ENCODE results near the gene SHISA9. TPM values are rescaled to one million over a fixed set of nuclear protein-coding genes. Genes with fewer than 3 reads are reported as not detected.

Gene SHISA9
- total RNA-seq, 1 experiment from 2014 or later: 0.29 TPM

GRCh38 chr16:12868169-12868568 is 33.2 kb upstream of the SHISA9 start:
- no peaks in the 10 kb centered on the region for H3K27me3 ChIP-seq (replicated peaks; ENCODE audit: control insufficient read depth, insufficient read depth, low read length)
- intact Hi-C loops (cut with micrococcal nuclease; ENCODE audit: unreplicated experiment): no loop called here
- H3K4me1 ChIP-seq: no peaks in the 10 kb centered on the region
- no peaks in the 10 kb centered on the region for H3K36me3 ChIP-seq (ENCODE audit: control insufficient read depth, insufficient read depth, low read length)
- DNase-seq: no peak
- no peaks in the 10 kb centered on the region for H3K4me1 Mint-ChIP-seq (ENCODE audit: low read depth, unreplicated experiment)
- ChIA-PET CTCF (no interaction called here), POLR2A (no interaction called here)
- no TSS peak for BruUV-seq (replicated peaks)
- no peaks in the 10 kb centered on the region for H3K9me3 Mint-ChIP-seq (ENCODE audit: unreplicated experiment)
- no peak overlapping the region for H3K4me3 ChIP-seq (ENCODE audit: low read depth, low read length)
- H3K9me3 ChIP-seq: no peaks in the 10 kb centered on the region
- no peak overlapping the region for H3K4me3 Mint-ChIP-seq (ENCODE audit: unreplicated experiment)
- no peaks in the 10 kb centered on the region for H3K36me3 Mint-ChIP-seq (ENCODE audit: insufficient read depth, unreplicated experiment)
- H3K27me3 Mint-ChIP-seq (ENCODE audit: insufficient read depth, unreplicated experiment): peaks cover 8% of the 10 kb centered on the region
- H3K27ac Mint-ChIP-seq (ENCODE audit: unreplicated experiment): no peak overlapping the region
- no peak for TF ChIP-seq CTCF (IDR thresholded peaks at IDR 0.05; ENCODE audit: insufficient read depth in 1 of 2, low read depth in 1 of 2, low read length in 1 of 2, severe bottlenecking in 1 of 2, unreplicated experiment in 1 of 2)

GRCh38 chr16:12868788-12869187 is 32.6 kb upstream of the SHISA9 start:
- H3K4me3 ChIP-seq (ENCODE audit: low read depth, low read length): no peak overlapping the region
- intact Hi-C loops (cut with micrococcal nuclease; ENCODE audit: unreplicated experiment): no loop called here
- no peaks in the 10 kb centered on the region for H3K9me3 Mint-ChIP-seq (ENCODE audit: unreplicated experiment)
- ChIA-PET POLR2A (no interaction called here), CTCF (no interaction called here)
- DNase-seq: no peak
- no peaks in the 10 kb centered on the region for H3K4me1 Mint-ChIP-seq (ENCODE audit: low read depth, unreplicated experiment)
- H3K9me3 ChIP-seq: no peaks in the 10 kb centered on the region
- no peaks in the 10 kb centered on the region for H3K27me3 ChIP-seq (replicated peaks; ENCODE audit: control insufficient read depth, insufficient read depth, low read length)
- no peak overlapping the region for H3K27ac Mint-ChIP-seq (ENCODE audit: unreplicated experiment)
- no peak overlapping the region for H3K4me3 Mint-ChIP-seq (ENCODE audit: unreplicated experiment)
- no peaks in the 10 kb centered on the region for H3K36me3 ChIP-seq (ENCODE audit: control insufficient read depth, insufficient read depth, low read length)
- no peaks in the 10 kb centered on the region for H3K36me3 Mint-ChIP-seq (ENCODE audit: insufficient read depth, unreplicated experiment)
- peaks cover 8% of the 10 kb centered on the region for H3K27me3 Mint-ChIP-seq (ENCODE audit: insufficient read depth, unreplicated experiment)
- no TSS peak for BruUV-seq (replicated peaks)
- no peak for TF ChIP-seq CTCF (IDR thresholded peaks at IDR 0.05; ENCODE audit: insufficient read depth in 1 of 2, low read depth in 1 of 2, low read length in 1 of 2, severe bottlenecking in 1 of 2, unreplicated experiment in 1 of 2)
- no peaks in the 10 kb centered on the region for H3K4me1 ChIP-seq

- ChIA-PET CTCF (no interaction called here), POLR2A (no interaction called here)
- Histone ChIP-seq H3K36me3 (ENCODE audit: control insufficient read depth, insufficient read depth, low read length) (no peaks in the 10 kb centered on the region), H3K27me3 (replicated peaks; ENCODE audit: control insufficient read depth, insufficient read depth, low read length) (no peaks in the 10 kb centered on the region), H3K4me3 (ENCODE audit: low read depth, low read length) (no peak overlapping the region), H3K9me3 (no peaks in the 10 kb centered on the region), H3K4me1 (no peaks in the 10 kb centered on the region)
- H3K9me3 Mint-ChIP-seq (ENCODE audit: unreplicated experiment): no peaks in the 10 kb centered on the region
- no peaks in the 10 kb centered on the region for H3K36me3 Mint-ChIP-seq (ENCODE audit: insufficient read depth, unreplicated experiment)
- H3K4me1 Mint-ChIP-seq (ENCODE audit: low read depth, unreplicated experiment): no peaks in the 10 kb centered on the region
- TF ChIP-seq CTCF (IDR thresholded peaks at IDR 0.05; ENCODE audit: insufficient read depth in 1 of 2, low read depth in 1 of 2, low read length in 1 of 2, severe bottlenecking in 1 of 2, unreplicated experiment in 1 of 2): no peak
- no peak overlapping the region for H3K4me3 Mint-ChIP-seq (ENCODE audit: unreplicated experiment)
- no peak for DNase-seq
- no peak overlapping the region for H3K27ac Mint-ChIP-seq (ENCODE audit: unreplicated experiment)
- BruUV-seq (replicated peaks): no TSS peak
- intact Hi-C loops (cut with micrococcal nuclease; ENCODE audit: unreplicated experiment): no loop called here
- peaks cover 8% of the 10 kb centered on the region for H3K27me3 Mint-ChIP-seq (ENCODE audit: insufficient read depth, unreplicated experiment)
Observed at GRCh38 chr16:12869698-12870427, 31.5 kb upstream of the SHISA9 start.
